H1 (cell line): ENCODE results near the gene TMED9. TPM values are rescaled to one million over a fixed set of nuclear protein-coding genes. Genes with fewer than 3 reads are reported as not detected.

Source experiments
- CTCF ChIA-PET: fragments of 300-600 bp; sonication (Branson Sonifier 250); formaldehyde crosslinking; loops from one replicate; lab custom pipeline; 2021; ENCODE audit not compliant: partially characterized antibody; lab: Charles Lee
- POLR2A ChIA-PET: fragments of 300-600 bp; sonication (Branson Sonifier 250); formaldehyde crosslinking; loops from one replicate; lab custom pipeline; 2021; ENCODE audit warnings: inconsistent platforms; ENCODE audit not compliant: partially characterized antibody; lab: Charles Lee
- DNase-seq, 2 experiments: peaks; one replicate each; pipeline versions ENCODE4 v3.0.0 to v3.0.0-alpha.2; 2010 to 2022; ENCODE audit warnings: low spot score in 2 of 2, low read depth in 1 of 2, mixed read lengths in 1 of 2
- FAIRE-seq: peaks from 2 replicates; lab custom pipeline; 2011; peaks lifted over from hg19 to GRCh38; lab: Jason Lieb, UNC
- H2AFZ ChIP-seq: 2 replicates; pipeline ENCODE4 v1.8.1; 2012; ENCODE audit warnings: low read length, inconsistent platforms
- H2AK5ac ChIP-seq: 2 replicates; pipeline ENCODE4 v1.6.1; 2013; ENCODE audit warnings: low read depth, low read length
- H2BK120ac ChIP-seq: replicated peaks from 2 replicates; pipeline ENCODE3; 2013; ENCODE audit warnings: low read depth, low read length, inconsistent platforms
- H2BK12ac ChIP-seq: 2 replicates; pipeline ENCODE4 v1.6.1; 2013; ENCODE audit warnings: low read depth, low read length
- H2BK15ac ChIP-seq: 2 replicates; pipeline ENCODE4 v1.6.1; 2013; ENCODE audit warnings: low read length
- H2BK20ac ChIP-seq: 2 replicates; pipeline ENCODE4 v1.6.1; 2013; ENCODE audit warnings: low read length
- H2BK5ac ChIP-seq: 2 replicates; pipeline ENCODE4 v1.6.1; 2013; ENCODE audit warnings: low read depth, low read length
- H3K14ac ChIP-seq: 2 replicates; pipeline ENCODE4 v1.6.1; 2013; ENCODE audit warnings: inconsistent platforms; ENCODE audit not compliant: insufficient read length
- H3K18ac ChIP-seq: 2 replicates; pipeline ENCODE4 v1.6.1; 2013; ENCODE audit warnings: low read length; ENCODE audit errors: extremely low read depth
- H3K23ac ChIP-seq: 2 replicates; pipeline ENCODE4 v1.6.1; 2013; ENCODE audit warnings: inconsistent platforms; ENCODE audit not compliant: insufficient read length
- H3K23me2 ChIP-seq: 2 replicates; pipeline ENCODE4 v1.6.1; 2013; ENCODE audit warnings: low read depth, low read length
- H3K27ac ChIP-seq: 2 replicates; pipeline ENCODE4 v1.6.1; 2011; ENCODE audit warnings: low read depth, low read length, inconsistent platforms
- H3K27me3 ChIP-seq, 4 experiments: replicated peaks in 1 of 4; 1 replicate in 1 of 4; 2 replicates in 3 of 4; pipeline versions ENCODE4 v1.6.1 to v1.8.1; 2011 to 2013; ENCODE audit warnings: low read length in 3 of 4, mild to moderate bottlenecking in 3 of 4, inconsistent platforms in 2 of 4, mixed read lengths in 2 of 4, moderate library complexity in 1 of 4; ENCODE audit not compliant: control insufficient read depth in 3 of 4, insufficient read depth in 3 of 4; ENCODE audit errors: extremely low read depth in 1 of 4
- H3K36me3 ChIP-seq, 4 experiments: 2 replicates each; pipeline versions ENCODE4 v1.6.1 to v1.8.1; 2011 to 2013; ENCODE audit warnings: mild to moderate bottlenecking in 4 of 4, low read length in 3 of 4, moderate library complexity in 2 of 4, control low read depth in 1 of 4, inconsistent platforms in 1 of 4; ENCODE audit not compliant: insufficient read depth in 4 of 4, control insufficient read depth in 2 of 4
- H3K4ac ChIP-seq: replicated peaks from 2 replicates; pipeline ENCODE3; 2013; ENCODE audit warnings: low read length, low read depth, mixed read lengths, inconsistent platforms; ENCODE audit not compliant: insufficient read length
- H3K4me1 ChIP-seq, 4 experiments: replicated peaks in 1 of 4; 1 replicate in 1 of 4; 2 replicates in 3 of 4; pipeline versions ENCODE4 v1.6.1 to v1.8.1; 2011 to 2013; ENCODE audit warnings: low read length in 3 of 4, inconsistent platforms in 2 of 4, mixed read lengths in 1 of 4; ENCODE audit not compliant: insufficient read depth in 4 of 4, control insufficient read depth in 3 of 4
- H3K4me2 ChIP-seq, 2 experiments: 2 replicates each; pipeline versions ENCODE4 v1.6.1 to v1.8.1; 2011 to 2013; ENCODE audit warnings: low read depth in 2 of 2, low read length in 2 of 2, control low read depth in 1 of 2, inconsistent platforms in 1 of 2, mild to moderate bottlenecking in 1 of 2; ENCODE audit not compliant: insufficient read depth in 1 of 2
- H3K4me3 ChIP-seq, 4 experiments: fragments of 200-600, 300-600 bp in 1 of 4; sonication (generic), shearing (Covaris generic), sonication (Bioruptor Twin) in 1 of 4; 2 replicates each; pipeline versions ENCODE4 v1.5.1 to v1.8.1; 2011 to 2016; ENCODE audit warnings: low read length in 4 of 4, low read depth in 3 of 4, control low read depth in 2 of 4, inconsistent platforms in 2 of 4, mild to moderate bottlenecking in 2 of 4, mixed read lengths in 1 of 4, moderate library complexity in 1 of 4; ENCODE audit not compliant: insufficient read depth in 2 of 4; ENCODE audit errors: extremely low read depth in 1 of 4
- H3K56ac ChIP-seq: replicated peaks from 2 replicates; pipeline ENCODE3; 2013; ENCODE audit warnings: low read depth, mild to moderate bottlenecking, mixed read lengths, low read length, inconsistent platforms; ENCODE audit not compliant: insufficient read length
- H3K79me1 ChIP-seq: 2 replicates; pipeline ENCODE4 v1.6.1; 2013; ENCODE audit warnings: low read depth, low read length, control low read depth
- H3K79me2 ChIP-seq, 2 experiments: 2 replicates each; pipeline versions ENCODE4 v1.6.1 to v1.8.1; 2012 to 2013; ENCODE audit warnings: low read length in 2 of 2, mild to moderate bottlenecking in 2 of 2, inconsistent platforms in 1 of 2; ENCODE audit not compliant: insufficient read depth in 2 of 2, control insufficient read depth in 1 of 2
- H3K9ac ChIP-seq, 4 experiments: replicated peaks in 1 of 4; 1 replicate in 1 of 4; 2 replicates in 3 of 4; pipeline versions ENCODE4 v1.6.1 to v1.8.1; 2011 to 2013; ENCODE audit warnings: low read depth in 3 of 4, low read length in 3 of 4, control low read depth in 2 of 4, mild to moderate bottlenecking in 2 of 4, moderate library complexity in 2 of 4, inconsistent platforms in 1 of 4; ENCODE audit errors: extremely low read depth in 1 of 4
- H3K9me3 ChIP-seq, 2 experiments: 2 replicates each; pipeline versions ENCODE4 v1.6.1 to v1.8.1; 2012 to 2013; ENCODE audit warnings: mild to moderate bottlenecking in 2 of 2, moderate library complexity in 2 of 2, control low read depth in 1 of 2, inconsistent platforms in 1 of 2, low read depth in 1 of 2, low read length in 1 of 2, mixed read lengths in 1 of 2; ENCODE audit not compliant: insufficient read depth in 2 of 2
- H4K20me1 ChIP-seq, 2 experiments: replicated peaks in 1 of 2; 2 replicates each; pipeline versions ENCODE3 to v1.8.1; 2011 to 2013; ENCODE audit warnings: inconsistent platforms in 2 of 2, low read length in 2 of 2, mild to moderate bottlenecking in 1 of 2; ENCODE audit not compliant: insufficient read depth in 2 of 2, control insufficient read depth in 1 of 2
- H4K5ac ChIP-seq: 2 replicates; pipeline ENCODE4 v1.6.1; 2013; ENCODE audit warnings: low read length, low read depth, mixed read lengths, inconsistent platforms; ENCODE audit not compliant: insufficient read length
- H4K8ac ChIP-seq: 2 replicates; pipeline ENCODE4 v1.8.0; 2013; ENCODE audit warnings: mild to moderate bottlenecking, moderate library complexity, low read length, inconsistent platforms; ENCODE audit not compliant: insufficient read depth; ENCODE audit errors: extremely low read depth
- H4K91ac ChIP-seq: replicated peaks from 2 replicates; pipeline ENCODE3; 2013; ENCODE audit warnings: low read length, mixed read lengths, inconsistent platforms; ENCODE audit not compliant: insufficient read length
- ASH2L ChIP-seq: fragments of 200-600, 300-600 bp; sonication (generic); IDR thresholded peaks from one replicate; pipeline ENCODE4 v1.7.1; 2017; ENCODE audit warnings: low read length
- ATF2 ChIP-seq: IDR thresholded peaks from 2 replicates; pipeline ENCODE4 v1.6.1; 2012; ENCODE audit warnings: low read length, inconsistent platforms
- BRCA1 ChIP-seq: IDR thresholded peaks from 2 replicates; pipeline ENCODE4 v1.6.1; 2012; ENCODE audit warnings: low read depth, low read length, improper control_type of control experiment
- CEBPB ChIP-seq: IDR thresholded peaks from 2 replicates; pipeline ENCODE4 v1.6.1; 2012; ENCODE audit warnings: low read depth, low read length
- CHD2 ChIP-seq: IDR thresholded peaks from 2 replicates; pipeline ENCODE4 v1.6.1; 2012; ENCODE audit warnings: low read length, improper control_type of control experiment
- HDAC6 ChIP-seq: IDR thresholded peaks from one replicate; pipeline ENCODE4 v1.7.1; 2012; ENCODE audit warnings: low read depth, mild to moderate bottlenecking, inconsistent platforms, low read length, moderate library complexity
- RNF2 ChIP-seq: fragments of 200-900, 300-1000 bp; sonication (generic); IDR thresholded peaks from 2 replicates; pipeline ENCODE4 v1.7.1; 2016; ENCODE audit warnings: borderline replicate concordance, low read depth, mild to moderate bottlenecking, antibody characterized with exemption, low read length; ENCODE audit not compliant: poor library complexity, severe bottlenecking; ENCODE audit errors: missing control alignments
- SUZ12 ChIP-seq: fragments of 200-600 bp; sonication (generic); IDR thresholded peaks from 2 replicates; pipeline ENCODE4 v1.6.1; 2012; ENCODE audit warnings: mild to moderate bottlenecking, inconsistent platforms, low read length, moderate library complexity, mixed read lengths
- TEAD4 ChIP-seq: IDR thresholded peaks from 2 replicates; pipeline ENCODE4 v1.6.1; 2012; ENCODE audit warnings: low read depth, low read length, inconsistent platforms, mixed read lengths
- WGBS, 2 experiments: shearing (Covaris generic) in 1 of 2; methylation state at CpG; one replicate each; pipeline versions ENCODE4 v1.1.6 to v1.1.7; 2013 to 2015; ENCODE audit warnings: low lambda C conversion rate in 2 of 2, mixed read lengths in 2 of 2, inconsistent platforms in 1 of 2, low coverage in 1 of 2, missing lambda C conversion rate in 1 of 2; ENCODE audit not compliant: insufficient replicate concordance in 2 of 2, insufficient coverage in 1 of 2, insufficient read length in 1 of 2; ENCODE audit errors: extremely low coverage in 1 of 2, missing lambda C conversion rate in 1 of 2; 5-methylcytosine and 5-hydroxymethylcytosine counted together
- polyA plus RNA-seq, 7 experiments: library from polyadenylated mRNA; depleted of rRNA in 3 of 7; stranded (reverse) in 5 of 7; unstranded in 2 of 7; fragments of >200 nt in 5 of 7; fragments of 200-250 nt in 2 of 7; gene quantifications; 1 replicate in 5 of 7; 2 replicates in 1 of 7; 4 replicates in 1 of 7; pipeline versions ENCODE4 v1.2.1 to v1.2.3, GENCODE V29; 2011 to 2013; ENCODE audit warnings: missing spikeins in 2 of 7, mixed read lengths in 2 of 7
- total RNA-seq: library from RNA; stranded (reverse); fragmentation: NEBNext Ultra II Directional; extraction: Animal tissue kit (Norgen Biotek cat#: 25700); gene quantifications from 2 replicates; pipeline ENCODE4 v1.2.1, GENCODE V29; 2021

TMED9 gene
- total and polyA plus RNA-seq, 2 of the 8 experiments (the other 6 are each of a cell fraction or from before 2014, with no cell fraction given) = 130 to 160 TPM

- no peak overlapping the region for H4K5ac ChIP-seq
- TF ChIP-seq HDAC6 (no peak), CHD2 (no peak), ASH2L (no peak), TEAD4 (no peak), SUZ12 (no peak), ATF2 (no peak), RNF2 (no peak), BRCA1 (no peak), CEBPB (no peak)
- peaks cover 0 to 4% of the 10 kb centered on the region in 2 experiments; a peak in 1 of 4 replicates for H3K79me2 ChIP-seq
- H3K4me1 ChIP-seq = no peaks in the 10 kb centered on the region
- FAIRE-seq = no peak
- H2BK5ac ChIP-seq = no peak overlapping the region
- H3K27me3 ChIP-seq = peaks cover 0 to 6% (median 1%) of the 10 kb centered on the region in 4 experiments; a peak in 1 of 7 replicates
- no peak overlapping the region for H2AFZ ChIP-seq
- no peaks in the 10 kb centered on the region for H3K9me3 ChIP-seq
- H4K20me1 ChIP-seq = no peaks in the 10 kb centered on the region
- ChIA-PET CTCF (no interaction called here), POLR2A (no interaction called here)
- H3K9ac ChIP-seq = no peak overlapping the region
- H3K4me3 ChIP-seq = no peak overlapping the region
- no peak overlapping the region for H3K18ac ChIP-seq
- H2BK120ac ChIP-seq = no peak overlapping the region
- no peak overlapping the region for H3K23ac ChIP-seq
- no peak overlapping the region for H3K4me2 ChIP-seq
- peaks cover under 1 to 2% (median 1%) of the 10 kb centered on the region in 4 experiments; a peak in 5 of 8 replicates for H3K36me3 ChIP-seq
- no peak for DNase-seq
- 73% methylated on average over 13 of the region's 13 CpGs; no CpG with 5 or more reads in 1 of the 2 experiments for WGBS, 2 experiments
- H2AK5ac ChIP-seq = no peak overlapping the region
- no peaks in the 10 kb centered on the region; the same call in 1 of the 2 replicates for H3K79me1 ChIP-seq
- no peak overlapping the region for H2BK15ac ChIP-seq
- peaks cover 2% of the 10 kb centered on the region; the same call in 1 of the 2 replicates for H3K23me2 ChIP-seq
- no peak overlapping the region for H3K56ac ChIP-seq
- peak overlapping the region; percentile 51; the same call in 1 of the 2 replicates for H4K8ac ChIP-seq
- H2BK20ac ChIP-seq = no peak overlapping the region
- H3K14ac ChIP-seq = no peak overlapping the region
- H3K27ac ChIP-seq = no peak overlapping the region
- no peak overlapping the region for H2BK12ac ChIP-seq
- no peak overlapping the region for H3K4ac ChIP-seq
- no peak overlapping the region for H4K91ac ChIP-seq
Measured at GRCh38 chr5:177588413-177588909, 3.5 kb upstream of the TMED9 start.
